NCI-H1930 (cell line): ENCODE data around the gene CRLF1.
A peak's percentile ranks its signal among the peaks of the same experiment; 100 is the strongest.
"Not testable (repeated sequence)": the region's sequence is repeated elsewhere in the genome, so short reads cannot be mapped to it uniquely, and the experiment has no call there.

Experiments used
- DNase-seq, 2 experiments: peaks; one replicate each; lab custom pipeline; 2025; lab: John Stamatoyannopoulos, UW

CRLF1 gene

DNA sequence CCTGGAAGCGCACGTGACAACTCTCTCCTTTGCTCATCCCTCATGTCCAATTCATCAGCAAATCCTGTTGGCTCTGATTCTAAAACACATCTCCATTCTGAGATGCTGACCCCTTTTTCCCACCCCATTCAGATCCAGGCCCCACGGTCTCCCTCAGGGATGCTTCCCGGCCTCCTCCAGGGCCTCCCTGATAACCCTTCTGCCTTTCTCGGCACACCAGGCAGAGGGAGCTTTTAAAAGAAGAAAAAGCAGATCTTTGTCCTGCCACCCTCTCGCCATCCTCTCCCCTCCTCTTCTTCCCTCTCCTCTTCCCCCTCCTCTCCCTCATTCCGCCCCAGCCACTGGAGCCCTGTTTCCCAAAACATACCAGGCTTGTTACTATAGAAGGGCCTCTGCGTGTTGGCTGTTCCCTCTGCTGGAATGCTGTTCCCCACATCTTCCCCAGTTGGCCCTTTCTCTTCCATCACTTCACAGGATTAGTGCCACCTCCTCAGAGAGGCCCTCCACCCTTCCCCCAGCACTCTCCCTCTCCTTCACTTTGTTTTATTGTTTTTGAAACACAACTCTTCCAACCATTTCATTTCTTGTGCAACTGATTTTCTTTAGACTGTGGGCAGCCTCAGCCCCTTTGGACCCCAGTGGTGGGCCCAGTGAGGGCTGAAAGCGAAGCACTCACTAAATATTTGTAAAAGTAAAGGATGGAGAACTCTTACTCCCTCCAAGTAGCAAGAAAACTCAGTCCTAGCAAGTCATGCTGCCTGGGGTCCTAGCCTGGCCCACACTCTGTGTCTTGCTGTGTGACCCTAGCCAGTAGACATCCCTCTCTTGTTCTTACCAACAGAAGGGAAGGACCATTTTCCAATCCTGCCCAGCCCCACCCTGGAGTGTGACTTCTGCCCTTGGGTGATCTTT is 2.5 kb upstream of the CRLF1 start:
- no peak for DNase-seq

DNA sequence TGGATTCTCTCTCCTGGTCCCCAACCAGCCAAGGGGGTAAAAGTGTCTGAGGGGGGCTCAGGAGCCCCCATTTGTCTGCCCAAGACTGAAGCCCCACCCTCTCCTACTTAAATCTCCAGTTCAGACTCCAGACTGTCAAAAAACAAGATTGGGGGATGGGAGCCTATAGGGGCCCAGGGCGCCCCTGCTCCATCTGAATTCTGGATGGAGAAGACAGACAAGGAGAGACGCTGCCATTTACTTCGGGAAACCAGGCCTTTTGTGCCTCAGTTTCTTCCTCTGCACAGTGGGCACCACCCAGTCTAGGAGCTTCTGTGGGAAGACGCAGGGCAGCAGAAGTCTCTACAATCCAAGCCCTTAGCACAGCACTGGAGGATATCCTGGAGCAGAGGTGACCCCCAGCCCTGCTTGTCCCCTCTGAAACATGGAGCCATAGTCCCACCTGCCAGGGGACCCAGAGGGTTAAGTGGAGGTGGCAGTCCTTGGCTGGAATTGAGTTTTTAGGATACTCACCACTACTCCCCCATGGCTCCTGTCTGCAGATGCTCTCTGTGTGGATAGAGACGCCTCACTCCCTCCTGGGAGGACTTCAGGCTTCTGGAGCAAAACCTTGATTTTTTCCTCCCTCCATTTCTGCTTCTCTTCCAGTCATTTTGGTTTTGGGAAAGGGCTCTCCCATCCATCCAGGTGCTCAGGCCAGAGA is 1.7 kb upstream of the CRLF1 start:
- no peak for DNase-seq

DNA sequence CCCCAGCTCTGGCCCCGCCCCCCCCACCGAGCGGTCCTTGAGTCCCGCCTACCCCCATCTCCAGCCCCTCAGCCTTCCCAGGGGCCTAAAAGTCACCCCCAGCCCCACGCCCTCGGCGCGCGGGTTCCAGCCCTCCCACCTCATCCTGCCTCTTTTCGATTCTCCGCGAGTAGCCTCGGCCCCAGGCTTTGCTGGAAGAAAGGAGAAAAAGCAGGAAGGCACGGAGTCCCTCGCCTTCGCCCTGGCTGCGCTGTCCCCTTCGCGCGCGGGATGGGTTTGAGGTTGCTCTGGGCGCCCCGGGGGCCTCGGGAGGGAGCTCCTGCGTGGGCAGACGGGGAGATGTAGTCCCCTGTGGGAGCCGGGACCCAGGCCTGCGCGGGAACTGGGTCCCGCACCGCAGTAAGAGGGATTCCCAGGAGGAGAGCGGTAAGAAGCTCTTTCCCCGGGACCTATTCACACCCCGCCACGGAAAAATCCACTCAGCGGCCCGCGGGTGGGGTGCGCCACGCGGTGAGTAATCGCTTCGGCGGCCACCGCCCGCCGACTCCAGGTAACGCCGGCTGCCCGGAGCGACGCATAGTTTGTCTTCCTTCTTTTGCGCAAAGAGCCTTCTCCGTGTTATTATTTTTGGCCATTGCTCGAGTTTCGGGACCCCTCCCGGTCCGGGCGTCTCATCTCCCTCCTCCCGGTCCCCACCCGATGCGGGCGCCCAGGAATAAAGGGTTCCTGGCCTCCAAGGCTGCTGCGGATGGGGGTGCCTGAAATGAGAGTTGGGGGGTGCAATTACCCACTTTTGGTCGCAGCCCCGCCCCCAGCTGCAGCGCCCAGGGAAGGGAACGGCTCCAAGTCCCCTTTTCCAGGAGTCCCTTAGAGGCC is 865 bp upstream of the CRLF1 start:
- DNase-seq = no peak

DNA sequence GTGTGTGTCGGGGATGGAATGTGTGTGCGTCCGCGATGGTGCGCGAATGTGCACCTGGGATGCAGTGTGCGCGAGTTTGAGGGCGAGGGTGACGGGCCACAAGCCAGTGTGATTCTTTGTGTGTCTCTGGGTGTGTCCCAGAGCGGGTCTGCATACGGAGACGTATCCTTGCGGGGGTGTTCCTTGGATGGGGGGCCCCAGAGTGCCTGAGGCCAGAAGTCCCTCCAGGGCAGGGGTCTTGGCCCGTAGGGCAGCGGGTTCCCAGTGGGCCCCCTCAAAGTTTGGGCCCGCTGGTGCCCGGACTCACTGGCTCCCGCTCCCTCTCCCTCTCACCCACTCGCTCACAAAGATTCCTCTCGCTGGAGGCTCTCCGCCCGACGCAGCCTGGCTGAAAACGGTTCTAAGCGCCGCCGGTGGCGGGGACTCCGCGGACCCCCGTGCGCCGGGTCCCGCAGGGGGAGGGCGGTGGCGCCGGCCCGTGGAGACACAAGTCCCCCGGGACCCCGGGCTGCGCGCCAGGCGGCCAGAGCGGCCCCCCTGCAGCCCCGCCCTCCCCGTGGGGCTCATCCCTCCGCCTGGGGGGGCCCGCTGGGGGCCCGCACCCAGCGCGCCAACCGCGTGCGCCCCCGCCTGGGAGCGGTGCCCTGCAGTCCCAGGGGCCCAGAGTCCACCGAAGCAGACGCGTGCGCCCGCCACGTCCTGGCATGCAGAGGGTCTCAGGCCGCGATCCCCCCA is 886 bp downstream of the CRLF1 start:
- no peak for DNase-seq

DNA sequence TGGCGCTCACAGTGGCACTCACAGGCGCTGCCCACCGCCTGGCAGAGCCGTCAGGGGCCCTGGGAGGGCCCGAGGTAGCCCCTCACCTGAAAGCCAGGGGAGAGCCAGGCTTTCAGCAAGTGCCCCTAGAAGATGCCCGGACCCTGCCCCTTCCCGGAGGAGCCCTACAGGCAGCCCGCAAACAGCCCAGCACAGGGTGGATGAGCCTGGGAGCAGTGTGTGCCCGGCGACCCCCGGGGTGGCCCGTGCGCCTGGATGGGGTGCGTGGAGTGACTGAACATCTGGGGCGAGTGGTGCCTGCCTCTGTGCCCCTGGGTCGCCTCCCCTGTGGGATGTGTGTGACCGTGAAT is 1.4 kb downstream of the CRLF1 start:
- DNase-seq = no peak

DNA sequence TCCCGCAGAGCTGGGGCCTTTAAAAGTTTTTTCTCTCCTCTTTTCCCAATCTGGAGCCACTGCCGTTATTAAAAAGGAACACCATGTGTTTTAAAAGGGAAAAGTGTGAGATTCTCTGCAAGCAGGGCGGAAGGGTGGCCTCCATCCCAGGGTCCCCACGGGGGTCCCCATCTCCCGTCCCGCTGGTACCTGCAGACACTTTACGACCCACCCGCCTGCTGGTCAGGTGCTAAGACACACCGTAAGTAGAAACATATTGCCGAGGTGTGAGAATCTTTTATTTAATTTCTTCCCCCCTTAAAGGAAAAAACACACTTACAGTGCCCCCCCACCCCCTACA is 1.8 kb downstream of the CRLF1 start:
- DNase-seq = no peak

DNA sequence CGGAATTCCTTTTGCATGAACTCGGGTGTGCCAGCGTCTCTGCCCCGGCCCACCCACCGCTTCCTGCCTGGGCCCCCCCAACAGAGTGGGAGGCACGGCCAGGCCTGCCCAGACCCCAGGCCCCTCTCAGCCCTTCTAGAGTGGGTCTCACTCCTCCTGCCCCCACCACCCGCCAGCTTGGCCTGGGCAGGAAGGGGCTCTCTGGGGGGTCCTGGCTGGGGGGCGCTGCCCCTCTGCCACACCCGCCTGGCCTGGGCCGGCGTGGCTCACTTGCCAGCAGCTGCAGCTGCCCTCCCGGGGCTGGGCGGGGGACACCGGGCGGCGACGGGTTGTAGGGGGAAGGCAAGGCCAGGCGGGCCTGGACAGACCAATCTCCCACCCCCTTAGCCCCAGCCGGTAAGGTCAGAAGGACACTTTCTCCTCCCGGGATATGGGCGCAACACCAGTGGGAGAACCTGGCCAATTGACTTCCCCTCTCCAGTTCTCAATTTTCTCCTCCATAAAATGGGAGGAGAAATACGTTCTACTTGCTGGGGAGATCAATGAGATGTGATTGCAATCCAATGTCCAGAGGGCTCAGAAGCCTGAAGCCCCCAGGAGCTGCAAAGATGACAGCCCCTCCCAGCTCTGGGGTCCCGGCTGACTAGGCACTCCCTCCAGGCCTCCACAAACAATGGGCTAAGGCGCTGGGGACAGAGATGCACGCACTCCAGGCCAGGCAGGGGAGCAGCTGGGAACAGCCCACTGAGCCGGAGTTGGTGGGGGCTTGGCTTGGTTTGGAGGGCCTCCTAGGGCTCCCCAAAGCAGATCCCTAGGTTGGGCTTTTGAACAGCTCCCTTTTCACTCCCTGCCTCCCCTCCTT is 2.4 kb downstream of the CRLF1 start:
- DNase-seq = no peak

DNA sequence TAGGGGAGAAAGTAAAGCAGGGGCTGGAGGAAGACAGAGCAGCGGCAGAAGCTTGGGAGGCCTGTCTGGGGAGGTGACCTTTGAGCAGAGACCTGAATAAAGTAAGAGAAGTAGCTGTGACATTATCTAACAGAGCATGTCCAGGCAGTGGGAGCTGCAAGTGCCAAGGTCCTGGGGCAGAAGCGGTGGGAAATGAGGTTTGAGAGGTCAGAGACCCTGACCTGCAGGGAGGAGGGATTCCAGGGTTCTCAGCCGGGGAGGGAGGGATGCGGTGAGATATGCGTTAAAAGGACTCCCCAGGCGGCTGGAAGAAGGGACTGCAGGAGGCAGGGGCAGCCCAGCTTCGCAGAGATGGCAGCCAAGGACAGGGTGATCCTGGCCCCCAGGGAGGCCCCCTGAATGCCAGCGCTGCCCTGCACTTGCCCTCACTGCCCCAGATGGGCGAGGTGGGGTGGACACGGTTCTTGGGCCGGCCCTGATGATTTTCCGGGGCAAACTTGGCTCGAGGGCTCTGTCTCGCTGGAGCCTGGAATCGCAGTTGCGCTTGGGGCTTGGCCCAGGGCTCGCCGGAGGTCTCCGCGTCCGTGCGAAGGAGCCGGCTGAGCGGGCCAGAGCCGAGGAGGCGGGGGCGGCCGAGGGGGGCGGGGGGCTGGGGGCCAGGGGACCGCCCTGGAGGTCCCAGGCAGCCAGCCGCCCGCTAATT is 3.2 kb downstream of the CRLF1 start:
- DNase-seq = no peak

DNA sequence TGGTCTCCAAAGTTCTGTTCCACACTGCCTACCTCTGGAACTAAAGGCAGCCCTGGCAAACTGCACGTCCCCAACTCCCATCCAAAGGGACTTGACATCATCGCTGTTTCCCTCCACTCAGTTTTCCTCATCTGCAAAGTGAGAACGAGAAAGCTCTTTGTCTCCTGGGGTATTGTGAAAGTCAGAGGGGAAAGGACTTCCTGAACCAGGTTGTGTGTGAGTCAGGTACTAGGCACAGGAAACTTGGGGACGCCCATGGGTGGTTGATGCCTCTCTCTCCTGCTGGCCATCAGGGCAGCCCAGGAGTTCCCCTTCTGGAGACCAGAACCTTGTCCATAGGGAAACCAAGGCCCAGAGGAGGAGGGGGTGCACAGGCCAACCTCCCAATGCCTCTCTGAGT is 4.7 kb downstream of the CRLF1 start:
- no peak for DNase-seq

DNA sequence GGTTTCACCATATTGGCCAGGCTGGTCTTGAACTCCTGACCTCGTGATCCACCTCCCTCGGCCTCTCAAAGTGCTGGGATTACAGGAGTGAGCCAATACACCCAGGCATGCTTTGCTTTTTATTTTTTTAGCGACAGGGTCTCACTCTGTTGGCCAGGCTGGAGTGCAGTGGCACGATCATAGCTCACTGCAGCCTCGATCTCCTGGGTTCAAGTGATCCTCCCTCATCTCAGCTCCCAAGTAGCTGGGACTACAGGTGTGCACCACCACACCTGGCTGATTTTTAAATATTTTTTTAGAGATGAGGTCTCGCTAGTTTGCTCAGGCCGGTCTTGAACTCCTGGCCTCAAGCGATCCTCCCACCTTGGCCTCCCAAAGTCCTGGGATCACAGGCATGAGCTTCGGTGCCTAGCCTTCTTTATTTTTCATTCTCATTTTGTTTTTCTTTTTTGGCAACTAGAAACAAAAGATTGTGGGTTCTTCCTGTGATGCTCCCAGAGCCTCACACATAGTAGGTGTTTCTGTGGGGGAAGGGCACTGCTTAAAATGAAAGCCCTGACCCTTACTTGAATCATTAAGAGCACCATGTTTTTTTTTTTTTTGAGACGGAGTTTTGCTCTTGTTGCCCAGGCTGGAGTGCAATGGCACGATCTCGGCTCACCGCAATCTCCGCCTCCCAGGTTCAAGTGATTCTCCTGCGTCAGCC is 5.8 kb downstream of the CRLF1 start:
- DNase-seq = not testable (repeated sequence)

DNA sequence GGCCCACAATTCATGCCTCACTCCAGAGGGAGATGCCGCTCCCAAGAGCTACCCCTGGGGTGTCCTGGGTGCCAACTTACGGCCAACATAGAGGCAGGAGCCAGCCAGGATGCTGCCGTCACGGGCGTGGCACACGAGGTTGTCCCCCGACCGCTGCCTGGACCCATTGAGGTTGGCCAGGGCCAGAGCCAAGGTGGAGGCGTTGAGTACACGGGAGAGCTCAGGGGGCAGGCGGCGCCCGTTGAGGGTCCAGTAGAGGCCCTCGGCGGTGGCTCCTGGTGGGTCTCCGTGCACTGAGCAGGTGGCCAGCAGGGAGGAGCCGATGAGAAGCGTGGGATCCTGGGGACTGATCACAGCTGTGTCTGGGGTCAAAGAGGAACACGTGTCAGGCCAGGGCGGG is 7.1 kb downstream of the CRLF1 start:
- no peak for DNase-seq

DNA sequence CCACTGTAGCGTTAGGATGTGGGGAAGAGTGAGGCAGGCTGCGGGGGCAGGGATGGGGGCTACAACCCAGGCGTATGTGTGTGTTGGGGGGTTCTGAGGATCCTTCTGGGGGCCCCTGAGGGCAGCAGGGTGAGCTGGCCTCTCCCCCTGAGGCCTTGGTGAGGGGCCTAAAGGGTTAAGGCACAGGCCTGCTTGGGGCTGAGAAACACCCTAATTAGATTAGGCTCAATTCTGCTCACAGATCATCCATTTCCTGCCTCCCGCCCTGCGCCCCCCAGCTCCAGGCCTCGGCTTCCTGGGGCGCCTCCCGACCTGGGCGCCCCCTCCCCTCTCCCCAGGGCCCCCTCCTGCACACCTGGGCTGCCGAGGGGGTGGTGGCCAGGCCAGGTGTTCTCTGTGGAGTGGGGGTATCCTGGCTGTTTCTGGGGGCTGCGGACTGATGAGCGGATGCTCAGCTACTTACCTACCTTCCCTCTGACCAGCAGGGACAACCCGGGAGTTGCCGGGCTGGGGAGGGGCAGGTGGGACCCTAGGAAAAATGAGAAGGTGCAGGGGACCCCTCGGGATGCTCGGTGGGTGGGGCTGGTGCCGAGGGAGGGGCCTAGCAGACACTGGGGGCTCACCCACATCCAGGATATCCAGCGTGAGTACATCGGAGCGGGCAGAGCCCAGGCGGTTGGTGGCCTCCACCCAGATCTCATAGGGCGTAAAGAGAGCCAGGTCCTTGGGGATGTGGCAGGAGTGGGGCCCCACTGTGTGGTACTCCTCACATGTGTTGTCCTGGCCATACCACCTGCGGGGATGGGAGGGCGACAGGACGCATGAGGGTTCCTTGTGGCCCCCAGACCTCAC is 8.6 kb downstream of the CRLF1 start:
- no peak for DNase-seq

DNA sequence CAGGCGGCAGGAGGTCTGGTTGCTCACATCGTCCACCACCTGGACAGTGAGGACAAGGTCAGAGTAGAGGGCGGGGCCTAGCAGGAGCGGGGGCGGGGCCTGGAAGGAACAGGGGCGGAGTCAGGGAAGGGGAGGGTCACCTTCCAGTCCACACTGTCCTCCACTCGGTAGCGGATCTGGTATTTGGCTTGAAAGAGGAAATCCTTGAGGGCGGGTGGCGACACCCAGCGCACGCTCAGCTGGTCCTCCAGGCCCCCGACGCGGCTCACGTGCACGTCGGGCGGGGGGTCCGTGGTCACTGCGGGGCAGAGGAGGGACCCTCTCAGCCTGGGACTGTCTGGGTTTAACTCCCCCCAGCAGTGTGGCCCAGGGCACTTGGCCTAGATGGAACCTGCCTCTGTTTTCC is 9.8 kb downstream of the CRLF1 start:
- no peak for DNase-seq

DNA sequence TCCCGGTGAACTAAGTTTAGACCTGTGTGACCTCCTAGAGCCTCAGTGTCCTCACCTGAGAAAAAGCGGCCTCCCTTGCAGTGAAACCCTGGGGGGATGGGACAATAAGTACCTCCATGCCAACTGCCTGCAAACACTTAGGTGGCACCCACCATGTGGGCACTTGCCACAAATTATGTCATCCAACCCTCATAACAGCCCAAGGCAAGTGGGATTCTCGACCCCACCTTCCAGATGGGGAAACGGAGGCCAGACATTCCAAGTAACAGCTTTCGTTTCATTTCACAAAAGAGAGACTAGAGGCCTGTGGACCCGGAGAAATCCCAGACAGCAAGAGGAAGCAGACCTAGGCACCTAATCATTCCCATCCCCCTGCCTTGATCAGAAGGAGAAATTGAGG is 11.1 kb downstream of the CRLF1 start:
- DNase-seq = no peak

DNA sequence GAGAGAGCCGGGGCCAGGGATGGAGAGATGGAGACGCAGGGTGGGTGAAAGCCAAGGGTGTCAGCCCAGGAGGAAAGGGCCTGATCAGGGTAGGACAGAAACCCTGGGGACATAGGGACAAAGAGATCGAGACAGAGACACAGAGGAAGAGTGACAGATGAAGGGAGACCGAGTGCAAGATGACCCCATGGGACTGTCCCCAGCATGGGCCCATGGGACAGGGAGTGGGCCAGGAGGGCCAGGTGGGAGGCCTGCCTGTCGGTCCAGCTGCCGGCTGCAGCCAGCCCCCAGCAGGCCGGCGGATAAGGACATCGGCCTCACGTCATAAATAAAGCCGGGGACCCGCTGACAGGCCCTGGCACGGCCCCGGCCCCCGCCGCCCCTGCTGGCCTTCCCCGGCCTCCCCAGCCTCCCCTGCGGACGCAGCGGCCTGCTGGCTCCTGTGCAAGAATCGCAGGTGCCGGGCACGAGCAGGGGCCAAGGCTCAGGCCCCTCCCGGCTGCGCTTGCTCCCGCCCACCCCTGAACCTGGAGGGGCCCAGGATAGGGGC is 11.7 kb downstream of the CRLF1 start:
- DNase-seq = no peak

DNA sequence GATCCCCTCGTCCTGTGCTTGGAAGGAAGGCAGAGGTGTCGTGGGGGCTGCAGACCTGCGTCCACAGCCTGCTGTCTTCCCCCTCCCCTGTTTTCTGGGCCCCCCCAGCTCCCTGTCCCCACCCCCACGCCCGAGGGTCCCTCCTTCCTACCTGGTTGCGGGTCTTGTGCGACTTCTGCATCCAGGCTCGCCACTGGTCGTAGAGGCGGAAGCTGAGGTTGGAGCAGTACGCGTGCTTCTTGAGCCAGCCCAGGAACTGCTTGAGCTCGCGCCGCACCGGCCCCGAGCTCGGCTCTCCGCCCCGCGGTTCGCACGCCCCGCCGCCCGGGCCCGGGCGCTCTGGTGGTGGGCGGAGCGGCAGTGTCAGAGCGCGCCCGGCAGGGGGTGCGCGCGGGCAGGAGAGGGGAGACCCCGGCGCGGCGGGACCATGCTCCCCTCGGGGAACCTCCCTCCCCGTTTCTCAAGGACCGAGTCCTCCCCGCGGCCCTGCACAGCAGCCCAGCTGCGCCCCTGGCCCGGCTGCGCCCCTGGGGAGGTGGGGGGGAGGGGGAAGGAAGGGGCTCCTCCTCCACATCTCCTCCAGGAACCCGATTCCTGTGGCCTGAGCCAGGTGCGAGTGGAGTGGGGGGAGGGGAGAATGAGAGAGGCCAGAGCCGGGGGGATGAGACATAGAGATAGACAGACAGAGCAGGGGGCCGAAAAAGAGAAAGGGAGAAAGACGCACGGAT is 12.3 kb downstream of the CRLF1 start:
- DNase-seq = peak; percentile 45 to 49

DNA sequence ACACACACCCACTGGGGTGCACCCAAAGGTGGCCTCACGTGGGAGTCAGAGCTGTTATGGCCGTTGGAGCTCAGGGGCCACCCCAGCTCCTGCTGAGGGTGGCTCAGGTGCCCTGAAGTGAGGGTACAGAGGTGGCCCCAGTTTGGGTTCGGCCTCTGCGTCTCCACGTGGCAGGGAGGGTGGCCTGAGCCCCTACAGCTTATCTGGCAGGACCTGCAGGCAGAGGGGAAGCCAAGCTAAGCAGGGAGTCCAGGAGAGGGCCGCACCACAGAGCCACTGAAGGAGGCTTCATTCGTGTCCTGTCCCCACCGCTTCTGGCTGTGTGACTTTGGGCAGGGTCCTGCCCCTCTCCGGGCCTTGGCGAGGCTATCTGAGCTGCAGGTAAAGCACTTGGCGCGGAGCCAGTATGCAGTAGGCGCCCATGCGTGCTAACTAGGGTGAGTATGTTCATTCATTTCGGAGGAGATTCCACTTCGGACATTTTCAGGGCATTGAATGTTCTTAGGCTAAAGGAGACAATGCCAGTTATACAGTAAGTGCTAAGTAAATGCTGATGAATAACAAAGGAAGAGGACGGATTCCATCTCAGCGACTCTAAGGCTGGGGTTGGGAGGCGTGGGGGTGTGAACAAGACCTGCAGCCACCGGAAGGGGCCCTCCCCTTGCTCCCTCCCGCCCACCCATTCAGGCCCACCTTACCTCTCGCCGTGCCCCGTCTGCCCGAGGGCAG is 13.1 kb downstream of the CRLF1 start:
- DNase-seq = no peak
